Small intestine (tissue), 7 donors: ENCODE measurements around the gene ANTXR1. TPM values are rescaled to one million over a fixed set of nuclear protein-coding genes. Genes with fewer than 3 reads are reported as not detected.

Source experiments
- DNase-seq, 2 donors: peaks; one replicate each; pipeline versions ENCODE4 v3.0.0 to v3.0.0-alpha.2; 2013
- FAIRE-seq: peaks from 2 replicates; lab custom pipeline; 2012; peaks lifted over from hg19 to GRCh38; lab: Jason Lieb, UNC
- H3K27ac ChIP-seq, 3 donors: one replicate each; pipeline ENCODE4 v1.5.1; 2013; ENCODE audit warnings: low read length in 2 of 3, mild to moderate bottlenecking in 2 of 3, control low read depth in 1 of 3, inconsistent platforms in 1 of 3, low read depth in 1 of 3, moderate library complexity in 1 of 3
- H3K27me3 ChIP-seq, 3 donors: one replicate each; pipeline ENCODE4 v1.6.1; 2013; ENCODE audit warnings: low read length in 3 of 3, inconsistent platforms in 1 of 3; ENCODE audit not compliant: control insufficient read depth in 3 of 3, insufficient read depth in 3 of 3
- H3K36me3 ChIP-seq, 3 donors: one replicate each; pipeline ENCODE4 v1.6.1; 2013; ENCODE audit warnings: low read length in 3 of 3, inconsistent platforms in 1 of 3, low read depth in 1 of 3, mild to moderate bottlenecking in 1 of 3, moderate library complexity in 1 of 3; ENCODE audit not compliant: control insufficient read depth in 3 of 3, insufficient read depth in 2 of 3
- H3K4me1 ChIP-seq, 3 donors: one replicate each; pipeline ENCODE4 v1.6.1; 2013; ENCODE audit warnings: low read length in 2 of 3, inconsistent platforms in 1 of 3, low read depth in 1 of 3, mild to moderate bottlenecking in 1 of 3, moderate library complexity in 1 of 3; ENCODE audit not compliant: control insufficient read depth in 3 of 3, insufficient read depth in 2 of 3
- H3K4me3 ChIP-seq, 3 donors: one replicate each; pipeline ENCODE4 v1.5.1; 2013; ENCODE audit warnings: low read length in 3 of 3, control low read depth in 1 of 3, inconsistent platforms in 1 of 3, low read depth in 1 of 3, mild to moderate bottlenecking in 1 of 3, moderate library complexity in 1 of 3
- H3K9me3 ChIP-seq, 2 donors: one replicate each; pipeline ENCODE4 v1.6.1; 2013; ENCODE audit warnings: low read depth in 1 of 2, low read length in 1 of 2; ENCODE audit not compliant: control insufficient read depth in 2 of 2, insufficient read depth in 1 of 2
- WGBS, 3 donors: extraction: QIAGEN DNeasy Blood & Tissue Kit; methylation state at CpG; one replicate each; pipeline ENCODE4 v1.1.7; 2013; 5-methylcytosine and 5-hydroxymethylcytosine counted together
- polyA plus RNA-seq, 4 donors: library from polyadenylated mRNA; stranded (reverse) in 3 of 4; unstranded in 1 of 4; fragments of 200-250 nt in 3 of 4; fragments of 120-200 nt in 1 of 4; gene quantifications; one replicate each; pipeline versions ENCODE4 v1.2.1 to v1.2.3, GENCODE V29; 2013
- donor health status: healthy with polysubstance abuse.
- donor health status: control.
- donor health status: control.
- donor health status: Bipolar disorder and iron deficiency.
- donor health status: healthy.

ANTXR1 gene
- polyA plus RNA-seq, 4 donors, result 0.22 to 13.0 (median 7.2) TPM

- no peaks in the 10 kb centered on the region for H3K36me3 ChIP-seq
- no peak overlapping the region for H3K4me3 ChIP-seq
- FAIRE-seq (no peak), DNase-seq (no peak)
- peaks cover 0 to 3% (median 0%) of the 10 kb centered on the region in 3 donors for H3K4me1 ChIP-seq
- 70 to 77% (median 72%) methylated on average over 8 of the region's 8 CpGs for WGBS, 3 donors
- H3K27me3 ChIP-seq, result peaks cover 0 to 39% (median 3%) of the 10 kb centered on the region in 3 donors
- no peaks in the 10 kb centered on the region for H3K9me3 ChIP-seq
- H3K27ac ChIP-seq, result no peak overlapping the region
Measured at GRCh38 chr2:69010437-69011194, 2.4 kb upstream of the ANTXR1 start.

- H3K27ac ChIP-seq, result no peak overlapping the region
- 49 to 63% (median 49%) methylated on average over 4 of the region's 4 CpGs for WGBS, 3 donors
- DNase-seq, result no peak
- H3K27me3 ChIP-seq, result peaks cover 0 to 39% (median 3%) of the 10 kb centered on the region in 3 donors
- no peak for FAIRE-seq
- no peak overlapping the region for H3K4me3 ChIP-seq
- H3K36me3 ChIP-seq, result no peaks in the 10 kb centered on the region
- peaks cover 0 to 3% (median 0%) of the 10 kb centered on the region in 3 donors for H3K4me1 ChIP-seq
- no peaks in the 10 kb centered on the region for H3K9me3 ChIP-seq
Measured at GRCh38 chr2:69011611-69012157, 1.3 kb upstream of the ANTXR1 start.

GRCh38 chr2:69012310-69013141 lies 453 bp upstream of the ANTXR1 start:
- Histone ChIP-seq H3K27me3 (peaks cover 0 to 46% (median 3%) of the 10 kb centered on the region in 3 donors), H3K9me3 (no peaks in the 10 kb centered on the region), H3K36me3 (no peaks in the 10 kb centered on the region), H3K4me3 (peak overlapping the region in 2 of 3 donors; percentile 24 to 74), H3K4me1 (peaks cover 0 to 3% (median 0%) of the 10 kb centered on the region in 3 donors), H3K27ac (peak overlapping the region in 2 of 3 donors; percentile 11 to 72)
- no peak for FAIRE-seq
- DNase-seq, result peak; percentile 17 to 57
- 9 to 20% (median 11%) methylated on average over 15 to 27 of the region's 27 CpGs for WGBS, 3 donors

GRCh38 chr2:69013840-69014821 lies 1.2 kb downstream of the ANTXR1 start:
- Histone ChIP-seq H3K4me1 (peaks cover 0 to 3% (median 0%) of the 10 kb centered on the region in 3 donors), H3K36me3 (no peaks in the 10 kb centered on the region), H3K27ac (peak overlapping the region in 2 of 3 donors; percentile 72 to 83), H3K4me3 (peak overlapping the region; percentile 14 to 74 (median 24)), H3K9me3 (no peaks in the 10 kb centered on the region), H3K27me3 (peaks cover 0 to 49% (median 3%) of the 10 kb centered on the region in 3 donors)
- WGBS, 3 donors, result 4 to 8% (median 4%) methylated on average over 20 of the region's 20 CpGs
- DNase-seq, result no peak
- no peak for FAIRE-seq

- peaks cover 0 to 3% (median 2%) of the 10 kb centered on the region in 3 donors for H3K4me1 ChIP-seq
Measured at GRCh38 chr2:69017080-69017479, 4.1 kb downstream of the ANTXR1 start.

GRCh38 chr2:69017835-69018234 lies 4.9 kb downstream of the ANTXR1 start:
- peaks cover 0 to 33% (median 3%) of the 10 kb centered on the region in 3 donors for H3K27me3 ChIP-seq
- 67 to 86% (median 73%) methylated on average over 3 of the region's 3 CpGs for WGBS, 3 donors
- H3K9me3 ChIP-seq, result no peaks in the 10 kb centered on the region
- H3K4me3 ChIP-seq, result no peak overlapping the region
- FAIRE-seq, result no peak
- H3K27ac ChIP-seq, result no peak overlapping the region
- peaks cover 0 to 3% (median 2%) of the 10 kb centered on the region in 3 donors for H3K4me1 ChIP-seq
- no peak for DNase-seq
- H3K36me3 ChIP-seq, result no peaks in the 10 kb centered on the region

More at GRCh38 chr2:69017080-69017479, 4.1 kb downstream of the ANTXR1 start:
- FAIRE-seq, result no peak
- Histone ChIP-seq H3K4me3 (no peak overlapping the region), H3K27ac (no peak overlapping the region), H3K36me3 (no peaks in the 10 kb centered on the region), H3K9me3 (no peaks in the 10 kb centered on the region), H3K27me3 (peaks cover 0 to 40% (median 3%) of the 10 kb centered on the region in 3 donors)
- DNase-seq, result no peak
- 56 to 79% (median 73%) methylated on average over 5 of the region's 5 CpGs for WGBS, 3 donors

GRCh38 chr2:69018678-69019095 lies 5.7 kb downstream of the ANTXR1 start:
- no peak overlapping the region for H3K27ac ChIP-seq
- WGBS, 3 donors, result 62 to 75% (median 64%) methylated on average over 4 of the region's 4 CpGs
- H3K27me3 ChIP-seq, result peaks cover 0 to 25% (median 3%) of the 10 kb centered on the region in 3 donors
- H3K36me3 ChIP-seq, result no peaks in the 10 kb centered on the region
- DNase-seq (no peak), FAIRE-seq (no peak)
- H3K4me3 ChIP-seq, result no peak overlapping the region
- H3K9me3 ChIP-seq, result no peaks in the 10 kb centered on the region
- H3K4me1 ChIP-seq, result peaks cover 0 to 2% (median 0%) of the 10 kb centered on the region in 3 donors
